HEK293 (cell line): Measurements from ENCODE around the gene GOLGA6C.

ENCODE experiments used
- CTCF ChIA-PET: fragments of 350-600 bp; formaldehyde crosslinking; extraction: SDS; loops from one replicate; lab custom pipeline; 2021; ENCODE audit warnings: antibody characterized with exemption; lab: Yijun Ruan, JAX
- POLR2A ChIA-PET: fragments of 300-600 bp; formaldehyde crosslinking; extraction: SDS; loops from one replicate; lab custom pipeline; 2020; ENCODE audit warnings: antibody characterized with exemption, inconsistent platforms; lab: Yijun Ruan, JAX
- H3K27ac ChIP-seq: fragments of 200-500 bp; sonication (Bioruptor generic); 2 replicates; pipeline ENCODE4 v1.5.1; 2014; ENCODE audit warnings: low read depth, low read length, control low read depth, inconsistent platforms; ENCODE audit errors: extremely low read depth
- H3K36me3 ChIP-seq, 2 experiments: fragments of 200-500 bp in 1 of 2; sonication (Bioruptor generic) in 1 of 2; 1 replicate in 1 of 2; 2 replicates in 1 of 2; pipeline ENCODE4 v1.5.1; 2014 to 2017; ENCODE audit warnings: inconsistent platforms in 2 of 2, low read length in 2 of 2; ENCODE audit not compliant: control insufficient read depth in 2 of 2, insufficient read depth in 1 of 2
- H3K4me1 ChIP-seq: fragments of 200-500 bp; sonication (Bioruptor generic); 2 replicates; pipeline ENCODE4 v1.5.1; 2014; ENCODE audit warnings: mild to moderate bottlenecking, low read length, inconsistent platforms; ENCODE audit not compliant: control insufficient read depth, insufficient read depth
- H3K4me3 ChIP-seq: 2 replicates; pipeline ENCODE4 v1.5.1; 2011; ENCODE audit warnings: low read depth, mild to moderate bottlenecking, control low read depth, low read length, moderate library complexity
- H3K9me3 ChIP-seq: fragments of 200-500 bp; sonication (Bioruptor generic); 2 replicates; pipeline ENCODE4 v1.5.1; 2014; ENCODE audit warnings: low read depth, low read length, inconsistent platforms; ENCODE audit not compliant: control insufficient read depth, insufficient read depth
- GFI1B ChIP-seq: fragments of 450-650 bp; formaldehyde crosslinking; IDR thresholded peaks from 2 replicates; pipeline ENCODE4 v1.5.1; 2016; ENCODE audit warnings: missing biosample characterization, missing genetic modification characterization
- GLIS2 ChIP-seq: fragments of 450-650 bp; formaldehyde crosslinking; IDR thresholded peaks from 2 replicates; pipeline ENCODE4 v1.5.1; 2016; ENCODE audit warnings: missing biosample characterization, missing genetic modification characterization
- INSM2 ChIP-seq: fragments of 450-650 bp; formaldehyde crosslinking; IDR thresholded peaks from 2 replicates; pipeline ENCODE4 v1.5.1; 2016; ENCODE audit warnings: missing biosample characterization, missing genetic modification characterization
- KLF7 ChIP-seq: fragments of 450-650 bp; formaldehyde crosslinking; IDR thresholded peaks from 2 replicates; pipeline ENCODE4 v1.5.1; 2016; ENCODE audit warnings: missing biosample characterization, missing genetic modification characterization, borderline replicate concordance
- PATZ1 ChIP-seq: fragments of 450-650 bp; formaldehyde crosslinking; IDR thresholded peaks from 2 replicates; pipeline ENCODE4 v1.5.1; 2016; ENCODE audit warnings: missing biosample characterization, missing genetic modification characterization
- PRDM1 ChIP-seq: fragments of 450-650 bp; formaldehyde crosslinking; IDR thresholded peaks from 2 replicates; pipeline ENCODE4; 2016; ENCODE audit warnings: missing biosample characterization, missing genetic modification characterization
- SCRT2 ChIP-seq: fragments of 450-650 bp; formaldehyde crosslinking; IDR thresholded peaks from 2 replicates; pipeline ENCODE4 v1.5.1; 2016; ENCODE audit warnings: missing biosample characterization, missing genetic modification characterization
- SETDB1 ChIP-seq: IDR thresholded peaks from one replicate; pipeline ENCODE4 v1.6.1; 2017; ENCODE audit warnings: mild to moderate bottlenecking, low read length, moderate library complexity, mixed read lengths; ENCODE audit not compliant: insufficient read length
- SP2 ChIP-seq: fragments of 450-650 bp; formaldehyde crosslinking; IDR thresholded peaks from 2 replicates; pipeline ENCODE4 v1.5.1; 2016; ENCODE audit warnings: missing biosample characterization, missing genetic modification characterization
- ZBTB17 ChIP-seq: fragments of 450-650 bp; formaldehyde crosslinking; IDR thresholded peaks from 2 replicates; pipeline ENCODE4 v1.5.1; 2016; ENCODE audit warnings: missing biosample characterization, missing genetic modification characterization
- ZBTB44 ChIP-seq: fragments of 450-650 bp; IDR thresholded peaks from 2 replicates; pipeline ENCODE4 v1.5.1; 2018; ENCODE audit warnings: missing biosample characterization, mild to moderate bottlenecking, missing genetic modification characterization
- ZNF112 ChIP-seq: fragments of 450-650 bp; formaldehyde crosslinking; IDR thresholded peaks from 2 replicates; pipeline ENCODE4 v1.5.0; 2017; ENCODE audit warnings: missing biosample characterization, missing genetic modification characterization
- ZNF146 ChIP-seq: fragments of 450-650 bp; formaldehyde crosslinking; IDR thresholded peaks from 2 replicates; pipeline ENCODE4 v1.5.1; 2016; ENCODE audit warnings: missing biosample characterization, missing genetic modification characterization
- ZNF157 ChIP-seq: fragments of 450-650 bp; formaldehyde crosslinking; IDR thresholded peaks from 2 replicates; pipeline ENCODE4 v1.5.1; 2016; ENCODE audit warnings: missing biosample characterization, missing genetic modification characterization
- ZNF214 ChIP-seq: fragments of 450-650 bp; formaldehyde crosslinking; IDR thresholded peaks from 2 replicates; pipeline ENCODE4 v1.5.1; 2017; ENCODE audit warnings: missing biosample characterization, mild to moderate bottlenecking, missing genetic modification characterization, borderline replicate concordance
- ZNF221 ChIP-seq: fragments of 450-650 bp; formaldehyde crosslinking; IDR thresholded peaks from 2 replicates; pipeline ENCODE4 v1.5.1; 2017; ENCODE audit warnings: missing biosample characterization, missing genetic modification characterization, borderline replicate concordance
- ZNF24 ChIP-seq: fragments of 450-650 bp; formaldehyde crosslinking; IDR thresholded peaks from 2 replicates; pipeline ENCODE4 v1.5.1; 2016; ENCODE audit warnings: missing biosample characterization, missing genetic modification characterization
- ZNF37A ChIP-seq: fragments of 450-650 bp; IDR thresholded peaks from 2 replicates; pipeline ENCODE4 v1.5.1; 2018; ENCODE audit warnings: missing biosample characterization, missing genetic modification characterization
- ZNF549 ChIP-seq: fragments of 450-650 bp; IDR thresholded peaks from 2 replicates; pipeline ENCODE4 v1.5.1; 2018; ENCODE audit warnings: missing biosample characterization, missing genetic modification characterization, mild to moderate bottlenecking, inconsistent platforms, moderate library complexity
- ZNF560 ChIP-seq: fragments of 450-650 bp; formaldehyde crosslinking; IDR thresholded peaks from 2 replicates; pipeline ENCODE4 v1.5.1; 2017; ENCODE audit warnings: missing biosample characterization, missing genetic modification characterization, borderline replicate concordance
- ZNF626 ChIP-seq: fragments of 450-650 bp; sonication (Bioruptor Pico); formaldehyde crosslinking; IDR thresholded peaks from 2 replicates; pipeline ENCODE4 v1.5.1; 2018; ENCODE audit warnings: missing biosample characterization, missing genetic modification characterization, inconsistent platforms
- ZNF645 ChIP-seq: fragments of 450-650 bp; formaldehyde crosslinking; IDR thresholded peaks from 2 replicates; pipeline ENCODE4; 2016; ENCODE audit warnings: missing biosample characterization, missing genetic modification characterization
- ZNF658 ChIP-seq: fragments of 450-650 bp; formaldehyde crosslinking; IDR thresholded peaks from 2 replicates; pipeline ENCODE4; 2016; ENCODE audit warnings: missing biosample characterization, missing genetic modification characterization
- ZNF791 ChIP-seq: fragments of 450-650 bp; formaldehyde crosslinking; IDR thresholded peaks from 2 replicates; pipeline ENCODE4 v1.5.1; 2016; ENCODE audit warnings: missing biosample characterization, missing genetic modification characterization
- ZNF792 ChIP-seq: fragments of 450-650 bp; formaldehyde crosslinking; IDR thresholded peaks from 2 replicates; pipeline ENCODE4 v1.5.1; 2016; ENCODE audit warnings: missing biosample characterization, missing genetic modification characterization
- ZSCAN30 ChIP-seq: fragments of 450-650 bp; IDR thresholded peaks from 2 replicates; pipeline ENCODE4 v1.5.1; 2018; ENCODE audit warnings: missing biosample characterization, mild to moderate bottlenecking, missing genetic modification characterization, moderate library complexity

Gene GOLGA6C

GRCh38 chr15:75213212-75213767, 44.8 kb upstream of the GOLGA6C start (continued):
- no peak for TF ChIP-seq ZBTB44 (tag by site-specific recombination)
- TF ChIP-seq ZNF146 (tag by site-specific recombination), result no peak
- no peak for TF ChIP-seq ZSCAN30 (tag by site-specific recombination)
- TF ChIP-seq ZNF549 (tag by site-specific recombination), result no peak
- TF ChIP-seq ZNF157 (tag by site-specific recombination), result no peak
- no peak for TF ChIP-seq ZNF112 (tag by site-specific recombination)
- TF ChIP-seq ZNF792, result no peak
- no peak for TF ChIP-seq SETDB1
- no peak for TF ChIP-seq ZNF221
- TF ChIP-seq ZNF24 (tag by site-specific recombination), result no peak

GRCh38 chr15:75213768-75214221, 44.3 kb upstream of the GOLGA6C start:
- POLR2A ChIA-PET, result interaction anchor here (0.7 to 2.1 kb wide), 4 partner anchors 12 to 190 kb away, joined by 3 to 11 read pairs (median 4); partner anchors contain the start of genes C15orf39 and PPCDC
- CTCF ChIA-PET, result no interaction called here
- H3K4me3 ChIP-seq, result no peak overlapping the region
- 0 out of 2 replicates have a peak overlapping the region, but pooled peaks have one; percentile 11 for H3K27ac ChIP-seq
- H3K9me3 ChIP-seq, result no peaks in the 10 kb centered on the region
- H3K4me1 ChIP-seq, result no peaks in the 10 kb centered on the region
- peaks cover 7 to 46% of the 10 kb centered on the region in 2 experiments for H3K36me3 ChIP-seq
- TF ChIP-seq GFI1B (tag by site-specific recombination) (no peak), GLIS2 (peak; percentile 45; the same call in 1 of the 2 replicates), SCRT2 (no peak)
- TF ChIP-seq, all 188 proteins: peak for 1

- ChIA-PET CTCF (interaction anchor here (0.7 to 1.7 kb wide), 3 partner anchors 10 to 171 kb away, joined by 4 to 10 read pairs (median 4); partner anchors contain the start of gene C15orf39), POLR2A (interaction anchor here (0.7 to 2.3 kb wide), 9 partner anchors 10 to 239 kb away, joined by 3 to 12 read pairs (median 6); partner anchors contain the start of genes C15orf39 and PPCDC)
- Histone ChIP-seq H3K9me3 (no peaks in the 10 kb centered on the region), H3K4me1 (no peaks in the 10 kb centered on the region), H3K36me3 (peaks cover under 1 to 39% of the 10 kb centered on the region in 2 experiments; a peak in 2 of 3 replicates), H3K27ac (0 out of 2 replicates have a peak overlapping the region, but pooled peaks have one; percentile 11), H3K4me3 (no peak overlapping the region)
- no peak for TF ChIP-seq ZNF560
- TF ChIP-seq ZNF37A (tag by site-specific recombination), result no peak
- TF ChIP-seq ZNF214, result no peak
- no peak for TF ChIP-seq ZNF626 (tag by site-specific recombination)
- TF ChIP-seq ZNF791 (tag by site-specific recombination), result no peak
- TF ChIP-seq INSM2, result no peak
- peak; percentile 31 for TF ChIP-seq SP2 (tag by site-specific recombination)
- no peak for TF ChIP-seq PRDM1 (tag by site-specific recombination)
- TF ChIP-seq KLF7 (tag by site-specific recombination), result no peak
- peak; percentile 36 for TF ChIP-seq PATZ1 (tag by site-specific recombination)
- no peak for TF ChIP-seq ZNF645 (tag by site-specific recombination)
- TF ChIP-seq ZBTB17 (tag by site-specific recombination), result 0 out of 2 replicates have a peak, but pooled peaks have one; percentile 18
- TF ChIP-seq ZNF146 (tag by site-specific recombination), result no peak
- TF ChIP-seq ZNF658 (tag by site-specific recombination), result no peak
Observed at GRCh38 chr15:75214293-75215096, 43.6 kb upstream of the GOLGA6C start.
